GM18520 (cell line): Measurements from ENCODE around the gene VAV2.
A peak's percentile ranks its signal among the peaks of the same experiment; 100 is the strongest.
"Not testable (repeated sequence)": the region's sequence is repeated elsewhere in the genome, so short reads cannot be mapped to it uniquely, and the experiment has no call there.

Experiments used
- ATAC-seq: cut with Tn5 transposase; IDR thresholded peaks from one replicate; pipeline ENCODE4 v1.9.1; 2021; ENCODE audit not compliant: unreplicated experiment

The VAV2 gene

DNA sequence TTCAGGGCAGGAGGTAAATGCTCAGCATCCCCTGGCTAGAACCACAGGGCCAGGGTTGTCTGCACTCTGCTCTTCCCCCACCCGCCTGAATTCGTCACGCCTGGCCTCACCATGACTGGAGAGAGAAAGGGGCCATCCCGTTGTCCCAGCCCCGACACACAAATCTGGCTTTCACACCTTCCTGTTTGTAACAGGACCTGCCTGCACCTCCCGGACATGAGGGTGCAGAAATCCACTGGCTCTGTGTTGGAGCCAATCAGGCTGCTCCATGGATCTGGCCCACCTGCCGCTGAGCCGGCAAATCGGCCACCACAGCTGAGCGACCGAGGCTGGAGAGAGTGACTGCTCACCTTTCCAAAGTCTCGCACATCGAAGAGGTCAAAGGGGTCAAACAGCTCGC lies 53.4 kb downstream of the VAV2 start:
- no peak for ATAC-seq

DNA sequence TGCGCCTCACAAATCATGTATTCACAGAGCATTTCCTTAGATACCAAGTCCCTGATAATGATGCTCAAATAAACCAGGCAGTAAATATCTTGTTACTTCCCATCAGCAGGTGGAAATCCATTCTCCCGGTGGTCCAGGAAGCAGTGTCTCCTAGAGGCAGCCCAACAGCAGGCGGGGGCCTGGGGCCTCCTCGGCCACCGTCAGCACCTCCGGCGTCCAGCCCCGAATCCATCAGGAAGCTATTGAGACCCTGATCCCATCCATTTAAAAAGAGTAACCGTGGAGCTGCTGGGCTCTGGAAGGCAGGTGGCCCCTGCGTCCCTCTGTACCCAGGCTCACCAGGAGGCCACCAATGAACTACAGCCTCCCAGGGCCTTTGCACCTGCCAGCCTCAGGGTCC lies 54.0 kb downstream of the VAV2 start:
- ATAC-seq: no peak

GRCh38 chr9:133937120-133937519 lies 55.0 kb downstream of the VAV2 start:
- ATAC-seq: no peak

GRCh38 chr9:133935328-133936005 lies 56.7 kb downstream of the VAV2 start:
- ATAC-seq: no peak

GRCh38 chr9:133934482-133935232 lies 57.5 kb downstream of the VAV2 start:
- no peak for ATAC-seq

- no peak for ATAC-seq
Observed at GRCh38 chr9:133933426-133934026, 58.6 kb downstream of the VAV2 start.

DNA sequence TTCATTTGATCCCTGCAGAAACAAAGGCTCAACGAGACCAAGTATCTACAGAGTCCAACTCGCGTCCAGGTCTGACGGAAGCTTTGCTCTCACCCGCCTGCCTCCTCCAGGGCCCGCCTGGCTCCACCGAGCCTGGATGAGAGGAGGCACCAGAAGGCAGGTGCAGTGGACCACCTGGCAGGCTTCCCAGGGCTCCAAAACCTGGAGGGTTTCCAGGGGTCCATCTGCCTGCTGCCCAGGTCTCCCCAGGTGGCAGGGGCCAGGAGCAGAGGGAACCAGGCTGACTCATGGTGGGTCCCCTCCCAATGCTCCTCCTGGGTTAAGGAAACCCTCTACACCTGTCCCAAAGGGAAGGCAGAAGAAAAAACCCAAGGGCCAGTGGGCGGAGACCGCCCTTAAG lies 59.5 kb downstream of the VAV2 start:
- ATAC-seq: no peak

- no peak for ATAC-seq
Observed at GRCh38 chr9:133932181-133932580, 59.9 kb downstream of the VAV2 start.

GRCh38 chr9:133930682-133931485 lies 61.2 kb downstream of the VAV2 start:
- no peak for ATAC-seq

GRCh38 chr9:133930046-133930681 lies 62.0 kb downstream of the VAV2 start:
- no peak for ATAC-seq

DNA sequence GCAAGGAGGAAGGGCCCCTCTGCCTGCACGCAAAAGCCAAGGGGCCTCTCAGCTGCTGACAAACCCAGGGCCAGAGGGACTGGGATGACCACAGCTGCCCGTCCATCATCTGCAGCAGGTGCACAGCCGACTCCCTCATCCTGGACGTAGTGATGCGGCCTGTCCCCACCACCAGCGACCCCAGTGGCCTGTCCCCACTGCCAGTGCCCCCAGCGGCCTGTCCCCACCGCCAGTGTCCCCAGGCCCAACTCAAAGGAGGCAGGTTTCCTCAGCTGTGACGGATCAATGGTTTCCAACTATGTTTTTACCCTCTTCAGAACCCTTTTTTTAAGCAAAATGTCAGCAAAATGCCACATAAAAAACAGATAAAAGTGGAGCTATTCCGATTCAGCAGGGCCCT lies 62.5 kb downstream of the VAV2 start:
- no peak for ATAC-seq

- no peak for ATAC-seq
Observed at GRCh38 chr9:133928248-133928764, 63.8 kb downstream of the VAV2 start.

GRCh38 chr9:133927041-133927440 lies 65.1 kb downstream of the VAV2 start:
- peak; percentile 39 for ATAC-seq

DNA sequence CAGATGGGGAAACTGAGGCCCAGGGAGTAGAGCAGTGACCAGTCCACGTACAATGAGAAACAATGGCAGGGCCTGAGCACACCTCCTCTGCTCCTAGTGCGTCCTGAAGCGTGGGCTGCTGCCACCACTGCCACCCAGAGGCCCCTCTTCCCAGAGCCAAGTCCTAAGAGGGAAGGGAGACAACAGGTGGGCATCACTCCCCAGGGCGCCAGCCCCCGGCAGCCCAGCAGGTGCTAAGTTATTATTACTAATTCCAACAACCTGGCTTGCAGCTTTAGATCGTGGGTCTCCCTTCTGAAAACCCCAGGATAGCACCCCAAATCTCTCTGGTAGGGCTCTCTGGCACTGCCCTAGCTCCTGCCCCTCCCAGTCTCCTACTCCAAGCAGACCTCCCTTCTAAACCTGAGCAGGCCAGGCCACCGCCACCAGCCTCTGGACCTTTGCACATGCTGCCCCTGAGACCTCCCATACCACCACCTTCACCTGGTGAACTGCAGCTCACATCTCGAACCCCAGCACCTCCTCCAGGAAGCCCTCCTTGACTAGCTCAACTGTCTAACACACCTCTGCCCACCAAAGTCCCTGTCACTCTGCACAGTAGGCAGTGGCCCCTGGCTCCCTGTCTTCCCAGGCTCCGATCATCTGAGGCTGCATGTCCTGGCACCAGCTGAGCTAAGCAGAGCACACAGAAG lies 65.8 kb downstream of the VAV2 start:
- no peak for ATAC-seq

- ATAC-seq: no peak
Observed at GRCh38 chr9:133924453-133924852, 67.7 kb downstream of the VAV2 start.

- not testable (repeated sequence) for ATAC-seq
Observed at GRCh38 chr9:133923608-133924007, 68.5 kb downstream of the VAV2 start.

GRCh38 chr9:133921866-133922265 lies 70.3 kb downstream of the VAV2 start:
- ATAC-seq: no peak

DNA sequence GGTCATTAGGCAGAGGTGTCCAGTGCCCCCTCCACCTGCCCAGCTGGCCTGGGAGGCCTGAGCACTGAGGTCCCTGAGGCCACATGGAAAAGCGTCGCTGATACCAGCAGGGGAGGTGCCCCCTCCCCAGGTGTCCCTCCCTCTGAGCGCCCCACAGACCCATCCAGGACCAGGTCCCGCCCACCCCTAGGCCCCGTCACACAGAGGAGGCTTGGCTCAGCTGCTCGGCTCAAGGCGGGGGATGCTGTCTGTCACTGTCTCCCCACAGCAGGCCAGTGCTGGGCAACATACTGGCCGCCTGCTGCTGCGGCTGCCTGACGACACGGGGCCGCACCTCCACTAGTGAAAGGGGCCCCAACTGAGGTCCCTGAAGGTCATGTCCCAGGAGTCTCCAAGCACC lies 71.7 kb downstream of the VAV2 start:
- ATAC-seq: no peak

DNA sequence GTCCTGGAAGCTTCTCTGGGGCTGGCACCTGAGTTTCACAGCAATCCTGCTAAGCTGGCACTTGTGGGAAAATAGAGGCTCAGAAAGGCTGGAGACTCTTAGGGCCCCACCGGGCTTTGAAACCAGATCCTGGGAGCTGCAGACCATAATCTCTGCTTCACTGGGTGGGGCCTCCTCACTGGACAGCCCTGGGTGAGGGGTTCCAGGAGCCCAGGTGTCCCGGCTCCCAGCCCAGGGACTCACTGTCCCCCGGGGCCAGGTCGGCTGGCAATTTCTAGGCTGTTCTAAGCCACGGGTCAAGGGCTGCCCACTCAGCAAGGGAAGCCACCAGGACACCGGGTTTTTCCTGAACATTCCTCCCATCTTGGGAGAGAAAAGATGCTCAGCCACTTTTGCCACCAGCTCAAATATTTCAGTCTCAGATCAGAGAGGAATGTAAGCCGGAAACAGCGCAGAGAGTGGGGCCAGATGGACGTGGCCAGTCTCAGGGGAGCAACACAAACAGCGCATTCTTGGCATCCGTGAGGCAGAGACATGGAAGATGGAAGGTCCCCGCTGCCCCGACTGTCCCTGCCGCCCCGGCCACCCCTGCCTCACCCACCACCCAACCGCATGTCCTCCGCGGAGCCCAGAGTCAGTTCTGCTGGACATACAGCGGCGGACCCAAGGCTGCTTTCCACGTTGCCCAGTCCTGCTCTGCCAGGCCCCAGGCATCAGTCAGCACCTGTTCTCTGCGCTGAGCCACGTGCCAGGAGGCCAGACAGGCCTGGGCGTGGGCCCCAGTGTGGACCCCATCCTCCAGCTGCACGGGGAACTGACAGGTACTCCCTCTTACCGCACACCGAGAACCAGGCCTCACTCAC lies 72.6 kb downstream of the VAV2 start:
- ATAC-seq: no peak
